Fibroblast of peridontal ligament (primary cell): ENCODE measurements around the gene MED15.

Experiments used
- DNase-seq: peaks from one replicate; pipeline ENCODE4 v3.0.0-alpha.2; 2010; ENCODE audit errors: extremely low read depth

Gene MED15

GRCh38 chr22:20509344-20510047 lies 2.1 kb downstream of the MED15 start:
- DNase-seq, result peak; percentile 91

DNA sequence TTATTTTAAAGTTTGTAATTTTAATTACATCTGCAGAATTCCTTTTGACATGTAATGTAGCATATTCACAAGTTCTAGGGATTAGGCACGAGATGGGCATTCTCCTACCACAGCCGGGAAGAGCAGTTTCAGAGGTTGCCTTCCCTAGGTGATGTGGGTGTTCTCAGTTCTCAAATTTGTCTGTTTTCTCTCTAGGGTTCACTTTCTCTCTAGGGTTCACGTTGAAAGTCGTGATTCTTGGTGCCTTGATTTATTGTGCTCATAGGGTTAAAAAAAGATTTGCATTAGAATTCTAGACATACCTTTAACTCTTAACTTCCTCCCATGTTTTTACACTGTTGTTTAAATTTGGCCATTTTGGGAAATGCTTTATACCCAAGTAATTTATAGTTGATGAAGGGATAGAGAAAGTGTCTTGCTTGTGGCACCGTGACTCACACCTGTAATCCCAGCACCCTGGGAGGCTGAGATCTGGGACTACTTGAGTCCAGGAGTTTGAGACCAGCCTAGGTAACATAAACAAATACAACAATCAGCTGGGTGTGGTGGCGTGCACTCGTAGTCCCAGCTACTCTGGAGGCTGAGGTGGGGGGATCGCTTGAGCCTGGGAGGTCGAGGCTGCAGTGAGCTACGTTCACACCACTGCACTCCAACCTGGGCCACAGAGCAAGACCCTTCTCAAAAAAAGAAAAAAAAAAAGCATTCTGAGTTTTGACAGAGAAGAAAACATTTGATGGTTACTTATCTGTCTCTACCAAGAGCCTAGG lies 3.6 kb downstream of the MED15 start:
- DNase-seq, result no peak

DNA sequence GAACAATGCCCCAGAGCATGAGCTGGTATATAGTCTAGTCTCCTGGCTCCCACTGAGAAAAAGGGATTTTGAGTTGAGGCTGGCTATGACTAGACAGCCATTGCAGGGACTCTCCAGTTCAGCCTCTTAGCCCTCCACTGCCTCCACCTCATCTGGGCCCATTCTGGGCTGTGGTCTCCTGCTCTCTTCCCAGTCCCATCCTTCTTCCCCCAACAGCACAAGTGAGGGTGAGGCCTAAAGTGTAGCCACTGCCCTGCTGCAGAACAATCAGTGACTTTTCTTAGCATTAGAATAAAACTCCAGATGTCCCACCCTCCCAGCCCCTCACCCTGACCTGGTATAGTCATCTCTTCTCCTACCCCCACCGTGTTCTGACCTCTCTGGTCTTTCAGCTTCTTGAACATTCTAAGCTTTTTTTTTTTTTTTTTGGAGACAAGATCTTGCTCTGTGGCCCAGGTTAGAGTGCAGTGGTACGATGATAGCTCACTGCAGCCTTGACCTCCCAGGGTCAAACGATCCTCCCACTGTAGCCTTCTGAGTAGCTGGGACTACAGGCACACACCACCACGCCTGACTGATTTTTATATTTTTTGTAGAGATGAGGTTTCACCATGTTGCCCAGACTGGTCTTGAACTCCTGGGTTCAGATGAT lies 4.3 kb downstream of the MED15 start:
- DNase-seq, result no peak

- DNase-seq, result peak; percentile 87
These were observed 7.4 kb downstream of the MED15 start for GRCh38 chr22:20514658-20515406.

GRCh38 chr22:20516399-20516798 lies 9.0 kb downstream of the MED15 start:
- DNase-seq, result no peak

GRCh38 chr22:20517422-20517821 lies 10.0 kb downstream of the MED15 start:
- no peak for DNase-seq

- no peak for DNase-seq
These were observed 10.6 kb downstream of the MED15 start for GRCh38 chr22:20517841-20518592.

DNA sequence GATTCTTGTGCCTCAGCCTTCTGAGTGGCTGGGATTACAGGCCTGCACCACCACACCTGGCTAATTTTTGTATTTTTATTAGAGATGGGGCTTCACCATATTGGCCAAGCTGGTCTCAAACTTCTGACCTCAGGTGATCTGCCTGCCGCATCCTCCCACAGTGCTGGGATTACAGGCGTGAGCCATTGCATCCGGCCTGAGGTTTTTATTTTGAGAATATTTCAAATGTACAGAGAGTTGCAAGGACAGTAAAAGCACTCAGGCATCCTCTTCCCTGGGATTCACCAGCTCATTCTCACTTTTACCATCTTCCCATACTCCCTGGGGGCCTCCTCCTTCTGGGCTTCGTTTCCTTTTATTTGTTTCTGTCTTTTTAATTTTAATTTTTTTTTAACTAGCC lies 12.1 kb downstream of the MED15 start:
- no peak for DNase-seq

DNA sequence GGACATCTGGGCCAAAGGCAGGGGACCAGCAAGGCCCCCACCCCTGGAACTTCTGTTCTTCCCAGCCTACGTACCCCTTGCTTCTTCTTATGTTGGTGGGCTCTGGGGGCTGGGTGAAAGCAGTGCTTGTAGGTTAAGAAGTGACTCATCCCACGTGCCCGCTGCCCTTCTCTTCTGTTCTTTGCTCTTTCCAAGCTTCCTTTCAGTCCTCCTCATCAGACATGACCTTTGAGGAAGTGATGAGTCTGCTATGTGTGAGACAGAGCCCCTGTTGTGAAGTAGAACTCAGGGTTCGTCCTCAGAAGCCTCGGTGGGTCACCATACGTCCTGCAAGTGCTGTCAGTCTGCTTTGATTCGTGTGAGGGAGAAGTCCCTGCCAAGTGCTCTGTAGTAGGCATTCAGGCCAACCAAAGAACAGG lies 12.7 kb downstream of the MED15 start:
- DNase-seq, result no peak

- no peak for DNase-seq
These were observed 15.0 kb downstream of the MED15 start for GRCh38 chr22:20522134-20523004.

- peak; percentile 79 for DNase-seq
These were observed 15.9 kb downstream of the MED15 start for GRCh38 chr22:20523086-20523983.

DNA sequence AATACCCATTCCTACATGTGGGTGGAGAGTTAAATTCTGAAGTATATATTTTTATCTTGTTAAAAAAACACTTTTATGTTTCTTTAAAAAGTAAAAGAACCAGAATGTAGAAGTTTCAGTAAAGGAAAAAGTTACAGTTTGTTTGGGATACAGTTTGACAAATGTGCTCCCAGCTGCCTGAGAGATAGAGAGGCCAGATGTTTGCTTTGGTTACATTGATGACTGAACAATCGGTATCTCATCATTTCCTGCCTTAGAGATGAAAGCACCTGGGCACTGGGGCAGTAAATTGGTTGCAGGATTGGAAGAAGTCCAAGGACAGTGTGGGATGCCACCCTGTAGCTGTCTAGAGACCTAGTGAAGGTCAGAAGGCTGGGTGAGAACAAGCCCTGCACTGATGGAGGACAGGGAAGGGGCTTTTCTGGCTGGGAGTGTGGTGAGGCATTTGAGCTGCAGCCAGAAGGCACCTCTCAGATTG lies 16.6 kb downstream of the MED15 start:
- DNase-seq, result no peak

DNA sequence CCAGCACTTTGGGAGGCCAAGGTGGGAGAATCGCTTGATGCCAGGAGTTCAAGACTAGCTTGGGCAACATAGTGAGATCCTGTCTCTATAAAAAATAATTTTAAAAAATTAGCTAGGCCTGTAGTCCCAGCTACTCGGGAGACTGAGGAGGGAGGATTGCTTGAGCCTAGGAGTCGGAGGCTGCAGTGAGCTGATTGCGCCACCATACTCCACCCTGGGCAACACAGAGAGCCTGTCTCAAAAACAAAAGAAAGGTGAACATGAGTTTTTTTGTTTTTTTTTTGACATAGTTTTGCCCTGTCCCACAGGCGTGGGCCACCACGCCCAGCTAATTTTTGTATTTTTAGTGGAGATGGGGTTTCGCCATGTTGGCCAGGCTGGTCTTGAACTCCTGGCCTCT lies 17.6 kb downstream of the MED15 start:
- DNase-seq, result no peak

DNA sequence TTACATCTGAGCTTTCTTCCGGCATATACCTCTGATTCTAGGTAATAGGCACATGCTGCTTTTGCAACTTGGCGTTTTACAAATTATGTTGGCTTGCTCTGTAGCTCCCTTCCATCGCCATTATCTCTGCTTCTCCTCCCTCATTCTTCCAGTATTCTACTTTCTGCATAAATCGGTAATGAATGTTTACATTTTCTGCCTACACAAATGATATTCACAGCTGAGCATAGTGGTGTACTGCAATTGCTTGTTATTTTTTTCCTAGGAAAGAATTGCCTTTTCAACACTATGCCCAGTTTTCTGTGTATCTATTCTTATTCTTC lies 18.9 kb downstream of the MED15 start:
- DNase-seq, result no peak

DNA sequence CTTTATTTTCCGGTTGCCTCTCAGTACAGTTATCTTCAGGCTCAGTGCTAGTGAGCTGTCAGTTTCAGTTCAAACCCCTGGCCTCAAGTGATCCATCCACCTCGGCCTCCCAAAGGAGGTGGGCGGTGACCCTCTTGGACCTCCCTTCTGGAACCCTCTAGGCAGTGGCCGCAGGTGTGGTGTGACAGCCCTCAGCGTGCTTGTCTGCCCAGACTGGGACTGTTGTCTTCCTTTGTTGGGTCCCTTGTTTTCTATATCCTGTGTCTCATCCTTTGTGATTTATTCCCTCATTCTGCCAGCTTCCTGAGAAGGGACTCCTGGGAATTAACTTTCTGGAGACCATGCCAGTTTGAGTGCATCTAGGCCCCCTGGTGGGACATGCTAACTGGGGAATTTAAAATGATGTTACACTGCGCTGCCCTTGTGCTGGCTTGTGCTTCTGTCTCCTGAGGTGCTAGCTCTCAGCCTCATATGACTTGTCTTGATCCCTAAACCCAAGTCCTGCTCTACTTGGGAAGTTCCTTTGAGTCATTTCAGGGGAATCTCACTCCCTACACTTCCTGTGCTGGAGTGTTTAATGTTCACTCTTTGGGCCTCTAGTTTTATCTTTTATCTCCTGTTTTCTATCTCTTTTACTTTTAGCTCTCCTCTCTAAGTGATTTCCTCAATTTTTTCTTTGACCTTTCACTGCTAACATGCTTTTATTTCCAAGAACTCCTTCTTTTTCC lies 19.4 kb downstream of the MED15 start:
- DNase-seq, result peak; percentile 62

DNA sequence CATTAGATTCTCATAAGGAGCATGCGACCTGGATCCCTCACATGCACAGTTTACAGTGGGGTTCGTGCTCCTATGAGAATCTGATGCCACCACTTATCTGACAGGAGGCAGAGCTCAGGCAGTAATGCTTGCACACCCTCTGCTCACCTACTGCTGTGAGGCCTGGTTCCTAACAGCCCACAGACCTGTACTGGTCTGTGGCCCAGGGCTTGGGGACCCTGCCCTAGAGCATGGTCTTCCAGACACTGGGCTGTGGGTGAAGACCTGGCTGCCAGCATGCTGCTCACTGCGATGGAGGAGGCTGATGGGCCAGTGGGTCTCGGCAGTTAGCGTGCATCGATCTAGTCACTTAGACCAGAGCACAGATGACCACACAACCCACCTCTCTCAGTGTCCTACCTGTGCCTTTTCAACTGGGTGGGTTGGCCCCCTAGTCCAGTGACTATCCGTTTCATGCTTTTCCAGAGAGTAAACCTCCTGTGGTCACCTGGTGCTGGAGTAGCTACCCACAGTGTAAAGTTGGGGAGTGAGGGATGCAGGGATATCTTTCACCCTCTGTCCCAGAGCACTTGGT lies 21.1 kb downstream of the MED15 start:
- no peak for DNase-seq

- DNase-seq, result peak; percentile 38
These were observed 23.2 kb downstream of the MED15 start for GRCh38 chr22:20530368-20531153.

GRCh38 chr22:20531154-20531403 lies 23.7 kb downstream of the MED15 start:
- DNase-seq, result no peak
